GM18508 (cell line): Measurements from ENCODE around the gene SPDYC.
"Not testable (repeated sequence)": the region's sequence is repeated elsewhere in the genome, so short reads cannot be mapped to it uniquely, and the experiment has no call there.

Source experiments
- ATAC-seq: cut with Tn5 transposase; IDR thresholded peaks from one replicate; pipeline ENCODE4 v1.9.1; 2021; ENCODE audit warnings: moderate number of reproducible peaks; ENCODE audit not compliant: insufficient read depth, unreplicated experiment

SPDYC gene

DNA sequence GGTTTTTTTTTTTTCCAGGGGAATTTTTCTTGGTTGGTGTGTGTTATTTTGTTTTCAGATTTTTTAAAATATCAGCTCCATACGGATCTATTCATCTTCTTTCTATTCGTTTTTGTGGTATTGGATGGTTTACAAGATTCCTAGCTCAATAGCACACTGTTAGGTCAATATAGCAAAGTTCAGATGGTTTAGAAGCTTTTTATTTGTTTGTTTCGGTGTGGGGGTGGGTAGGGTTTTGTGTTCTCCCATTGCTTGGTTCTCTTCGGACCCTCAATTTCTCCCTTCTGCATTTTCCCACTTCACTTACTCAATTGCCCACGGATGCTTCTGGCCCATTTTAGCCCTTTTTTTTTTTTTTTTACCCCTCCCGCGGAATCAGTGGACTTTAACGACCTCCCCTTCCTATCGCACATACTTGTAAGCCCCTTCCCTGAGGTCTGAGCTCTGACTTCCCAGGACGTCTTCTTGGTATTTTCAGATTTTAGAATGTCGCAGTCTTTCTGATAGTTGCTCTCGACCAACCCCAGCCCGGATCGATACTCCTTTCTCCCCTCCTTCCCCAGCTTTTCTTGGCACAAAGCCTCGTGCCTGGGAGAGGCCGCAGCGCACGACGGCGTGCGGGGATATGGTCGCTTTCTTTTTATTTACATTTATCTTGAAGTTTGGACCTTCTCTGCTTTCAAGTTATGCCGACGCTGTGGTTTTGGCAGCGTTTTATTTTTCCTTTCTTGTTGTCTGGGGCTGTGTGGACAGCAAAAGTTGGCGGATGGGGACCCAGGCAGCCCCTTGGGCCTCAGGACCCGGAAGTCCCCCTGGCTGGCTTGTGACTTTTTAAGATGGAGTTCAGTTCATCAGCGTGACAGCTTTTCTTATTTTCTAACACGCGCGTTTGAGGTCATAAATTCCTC lies 4.4 kb upstream of the SPDYC start:
- ATAC-seq, result no peak

GRCh38 chr11:65166893-65167292 lies 3.1 kb upstream of the SPDYC start:
- ATAC-seq, result no peak

- ATAC-seq, result no peak
Measured at GRCh38 chr11:65167656-65168055, 2.4 kb upstream of the SPDYC start.

DNA sequence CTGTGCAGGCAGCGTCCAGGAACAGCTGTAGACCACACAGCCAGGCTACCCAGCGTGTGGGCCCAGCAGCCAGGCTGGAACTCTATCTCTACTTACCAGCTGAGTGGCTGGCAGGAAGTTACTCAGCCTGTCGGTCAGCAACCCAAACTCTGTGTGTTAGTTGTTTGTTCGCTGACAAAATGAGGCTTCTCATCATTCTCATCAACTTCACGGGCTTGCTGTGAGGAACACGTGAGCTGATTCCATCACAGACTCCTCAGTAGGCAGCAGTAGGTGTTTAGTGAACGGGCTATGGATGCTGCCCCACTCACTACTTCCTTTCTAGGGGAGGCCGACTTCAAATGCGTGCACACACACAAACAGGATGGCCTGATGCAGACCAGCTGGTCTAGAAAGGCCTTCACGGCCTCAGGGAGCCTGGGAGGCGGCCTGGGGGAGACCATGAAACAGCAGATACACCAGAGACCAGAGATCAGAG lies 830 bp upstream of the SPDYC start:
- ATAC-seq, result no peak

DNA sequence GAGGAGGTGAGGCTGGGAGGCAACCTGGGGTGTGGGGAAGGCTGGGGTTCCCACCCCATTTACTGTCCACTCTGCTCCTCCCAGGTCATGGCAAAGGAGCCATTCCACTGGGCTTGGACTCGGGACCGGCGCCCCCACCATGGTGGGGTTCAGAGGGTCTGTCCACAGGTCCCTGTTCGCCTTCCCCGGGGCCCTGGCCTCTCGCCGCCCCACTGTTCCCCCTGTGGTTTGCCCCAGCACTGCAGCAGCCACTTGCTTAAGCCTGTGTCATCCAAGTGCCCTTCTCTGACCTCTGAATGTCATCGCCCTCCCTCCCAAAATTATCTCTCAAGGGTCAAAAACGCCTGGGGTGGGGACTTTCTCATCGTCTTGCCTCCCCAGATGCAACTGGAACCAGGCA lies 2.6 kb downstream of the SPDYC start:
- no peak for ATAC-seq

DNA sequence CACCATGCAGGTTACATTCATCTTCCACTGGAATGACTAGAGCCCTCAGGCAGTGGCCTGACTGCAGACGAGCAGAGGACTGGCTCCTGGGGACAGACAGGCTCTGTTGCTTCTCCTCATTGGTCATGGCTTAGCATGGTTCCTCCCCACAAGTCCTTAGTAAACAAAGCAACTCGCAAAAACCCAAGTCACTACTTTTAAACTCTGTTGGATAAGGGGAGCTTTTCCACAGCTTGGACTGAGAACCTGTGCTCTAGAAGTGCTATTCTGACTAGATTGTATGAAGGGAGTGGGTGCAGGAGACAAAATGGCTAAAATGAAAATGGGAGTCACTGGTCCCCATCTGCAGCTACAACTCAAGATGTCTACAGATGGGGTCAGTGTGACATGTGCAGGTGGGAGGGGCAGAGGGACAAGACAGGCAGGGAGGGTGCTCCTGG lies 4.6 kb downstream of the SPDYC start:
- not testable (repeated sequence) for ATAC-seq

GRCh38 chr11:65180877-65181568 lies 11.0 kb downstream of the SPDYC start:
- ATAC-seq, result no peak

GRCh38 chr11:65181569-65182257 lies 11.7 kb downstream of the SPDYC start, which contains the start of gene CAPN1:
Gene CAPN1, plus strand, starts transcription at chr11:65181928. Its CDS starts 774 bp downstream, at chr11:65182702.
- ATAC-seq, result no peak

GRCh38 chr11:65182258-65183170 lies 12.5 kb downstream of the SPDYC start:
- no peak for ATAC-seq

GRCh38 chr11:65183201-65183891 lies 13.3 kb downstream of the SPDYC start:
- no peak for ATAC-seq

GRCh38 chr11:65184146-65184545 lies 14.1 kb downstream of the SPDYC start:
- ATAC-seq, result no peak

DNA sequence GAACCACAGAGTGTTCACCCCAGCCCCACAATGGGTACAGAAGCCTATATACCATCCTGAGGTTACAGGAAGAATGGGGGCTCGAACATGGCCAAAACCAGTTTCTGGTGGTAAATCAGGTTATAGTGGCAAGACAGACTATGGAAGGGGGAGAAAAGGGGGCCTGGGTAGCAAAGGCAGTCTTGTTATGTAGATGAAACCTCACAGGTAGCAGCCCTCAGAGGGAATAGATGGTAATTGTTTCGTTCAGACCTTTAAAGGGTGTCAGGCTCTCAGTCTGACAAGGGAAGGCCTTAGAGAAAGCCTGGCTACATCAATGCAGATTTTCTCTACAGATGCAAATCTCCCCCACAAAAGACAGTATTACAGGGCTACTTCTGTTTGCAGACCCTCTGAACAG lies 15.1 kb downstream of the SPDYC start:
- ATAC-seq, result no peak

DNA sequence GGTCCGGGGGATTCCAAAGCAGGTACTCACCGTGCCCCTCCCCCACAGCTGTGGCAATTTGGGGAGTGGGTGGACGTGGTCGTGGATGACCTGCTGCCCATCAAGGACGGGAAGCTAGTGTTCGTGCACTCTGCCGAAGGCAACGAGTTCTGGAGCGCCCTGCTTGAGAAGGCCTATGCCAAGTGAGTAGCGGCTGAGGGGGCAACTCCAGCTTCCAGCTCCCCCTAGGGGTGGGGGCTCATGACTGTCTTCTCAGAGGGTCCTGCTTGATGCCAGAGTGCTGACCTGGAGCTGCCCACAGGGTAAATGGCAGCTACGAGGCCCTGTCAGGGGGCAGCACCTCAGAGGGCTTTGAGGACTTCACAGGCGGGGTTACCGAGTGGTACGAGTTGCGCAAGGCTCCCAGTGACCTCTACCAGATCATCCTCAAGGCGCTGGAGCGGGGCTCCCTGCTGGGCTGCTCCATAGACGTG lies 15.9 kb downstream of the SPDYC start:
- ATAC-seq, result no peak

GRCh38 chr11:65186701-65187100 lies 16.7 kb downstream of the SPDYC start:
- ATAC-seq, result no peak

DNA sequence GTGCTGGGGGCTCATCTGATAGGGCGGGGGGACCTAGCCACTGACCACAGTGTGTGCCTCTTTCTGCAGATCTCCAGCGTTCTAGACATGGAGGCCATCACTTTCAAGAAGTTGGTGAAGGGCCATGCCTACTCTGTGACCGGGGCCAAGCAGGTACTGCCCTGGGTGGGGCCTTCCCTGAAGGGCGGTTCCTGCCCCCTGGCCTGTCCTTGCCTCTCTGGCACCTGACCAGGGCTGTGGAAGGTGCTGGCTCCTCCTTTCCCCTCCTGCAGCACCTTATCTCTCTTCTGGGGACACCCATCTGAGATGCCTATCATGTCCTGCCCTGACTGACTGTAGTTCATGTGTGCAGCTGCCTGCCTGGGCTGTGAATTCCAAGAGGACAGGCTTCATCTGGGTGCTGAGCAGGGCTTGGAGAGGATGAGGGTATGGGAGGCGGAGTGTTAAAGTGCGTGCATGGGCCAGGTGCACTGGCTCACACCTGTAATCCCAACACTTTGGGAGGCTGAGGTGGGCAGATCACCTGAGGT lies 17.2 kb downstream of the SPDYC start:
- no peak for ATAC-seq

DNA sequence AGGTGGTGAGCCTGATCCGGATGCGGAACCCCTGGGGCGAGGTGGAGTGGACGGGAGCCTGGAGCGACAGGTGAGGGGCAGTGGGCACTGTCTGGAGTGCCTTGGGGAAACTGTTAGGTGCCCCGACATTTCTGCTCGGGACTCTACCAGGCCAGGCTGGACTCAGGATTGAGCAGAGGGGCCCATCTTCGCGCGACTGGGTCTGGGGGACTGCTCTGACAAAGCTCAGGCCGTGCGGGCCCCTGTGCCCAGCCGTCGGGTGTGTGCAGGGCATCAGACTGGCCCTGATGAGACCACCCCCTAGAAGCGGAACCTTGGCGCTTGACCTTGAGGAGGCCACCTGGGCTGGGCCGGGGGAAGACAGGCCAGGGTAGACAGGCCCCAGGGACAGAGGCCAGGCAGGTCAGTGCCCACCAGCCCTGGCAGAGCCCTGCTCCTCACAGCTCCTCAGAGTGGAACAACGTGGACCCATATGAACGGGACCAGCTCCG lies 18.0 kb downstream of the SPDYC start:
- ATAC-seq, result no peak

GRCh38 chr11:65188486-65188885 lies 18.5 kb downstream of the SPDYC start:
- ATAC-seq, result no peak

DNA sequence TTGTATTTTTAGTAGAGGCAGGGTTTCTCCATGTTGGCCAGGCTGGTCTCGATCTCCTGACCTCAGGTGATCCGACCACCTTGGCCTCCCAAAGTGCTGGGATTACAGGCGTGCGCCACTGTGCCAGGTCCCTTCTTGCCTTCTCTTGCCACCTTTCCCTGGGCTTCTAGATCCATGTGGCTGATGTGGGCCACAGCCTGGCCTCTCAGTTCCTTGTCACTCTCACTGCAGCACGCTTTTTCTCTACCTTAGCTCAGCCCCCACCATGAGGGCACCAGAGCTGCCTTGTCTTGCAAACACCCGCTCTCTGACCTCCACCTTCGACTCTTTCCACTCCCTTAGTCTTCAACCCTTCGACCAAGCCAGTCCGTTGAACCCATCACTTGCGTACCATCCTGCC lies 19.2 kb downstream of the SPDYC start:
- no peak for ATAC-seq

GRCh38 chr11:65194564-65194963 lies 24.5 kb downstream of the SPDYC start:
- no peak for ATAC-seq
